Activated T-cell treated with anti-CD3 and anti-CD28 coated beads for 4 hours (primary cell): ENCODE data around the gene PODNL1.
"Not testable (repeated sequence)": the region's sequence is repeated elsewhere in the genome, so short reads cannot be mapped to it uniquely, and the experiment has no call there.

Experiments
- DNase-seq: peaks from one replicate; pipeline ENCODE4 v3.0.0-alpha.2; 2020

The PODNL1 gene, protein sequence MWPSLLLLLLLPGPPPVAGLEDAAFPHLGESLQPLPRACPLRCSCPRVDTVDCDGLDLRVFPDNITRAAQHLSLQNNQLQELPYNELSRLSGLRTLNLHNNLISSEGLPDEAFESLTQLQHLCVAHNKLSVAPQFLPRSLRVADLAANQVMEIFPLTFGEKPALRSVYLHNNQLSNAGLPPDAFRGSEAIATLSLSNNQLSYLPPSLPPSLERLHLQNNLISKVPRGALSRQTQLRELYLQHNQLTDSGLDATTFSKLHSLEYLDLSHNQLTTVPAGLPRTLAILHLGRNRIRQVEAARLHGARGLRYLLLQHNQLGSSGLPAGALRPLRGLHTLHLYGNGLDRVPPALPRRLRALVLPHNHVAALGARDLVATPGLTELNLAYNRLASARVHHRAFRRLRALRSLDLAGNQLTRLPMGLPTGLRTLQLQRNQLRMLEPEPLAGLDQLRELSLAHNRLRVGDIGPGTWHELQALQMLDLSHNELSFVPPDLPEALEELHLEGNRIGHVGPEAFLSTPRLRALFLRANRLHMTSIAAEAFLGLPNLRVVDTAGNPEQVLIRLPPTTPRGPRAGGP

GRCh38 chr19:13938301-13939064, at the start of gene PODNL1:
Gene PODNL1 (minus strand): TSS chr19:13938417. CDS start chr19:13938181, 236 bp downstream.
- DNase-seq = no peak

DNA sequence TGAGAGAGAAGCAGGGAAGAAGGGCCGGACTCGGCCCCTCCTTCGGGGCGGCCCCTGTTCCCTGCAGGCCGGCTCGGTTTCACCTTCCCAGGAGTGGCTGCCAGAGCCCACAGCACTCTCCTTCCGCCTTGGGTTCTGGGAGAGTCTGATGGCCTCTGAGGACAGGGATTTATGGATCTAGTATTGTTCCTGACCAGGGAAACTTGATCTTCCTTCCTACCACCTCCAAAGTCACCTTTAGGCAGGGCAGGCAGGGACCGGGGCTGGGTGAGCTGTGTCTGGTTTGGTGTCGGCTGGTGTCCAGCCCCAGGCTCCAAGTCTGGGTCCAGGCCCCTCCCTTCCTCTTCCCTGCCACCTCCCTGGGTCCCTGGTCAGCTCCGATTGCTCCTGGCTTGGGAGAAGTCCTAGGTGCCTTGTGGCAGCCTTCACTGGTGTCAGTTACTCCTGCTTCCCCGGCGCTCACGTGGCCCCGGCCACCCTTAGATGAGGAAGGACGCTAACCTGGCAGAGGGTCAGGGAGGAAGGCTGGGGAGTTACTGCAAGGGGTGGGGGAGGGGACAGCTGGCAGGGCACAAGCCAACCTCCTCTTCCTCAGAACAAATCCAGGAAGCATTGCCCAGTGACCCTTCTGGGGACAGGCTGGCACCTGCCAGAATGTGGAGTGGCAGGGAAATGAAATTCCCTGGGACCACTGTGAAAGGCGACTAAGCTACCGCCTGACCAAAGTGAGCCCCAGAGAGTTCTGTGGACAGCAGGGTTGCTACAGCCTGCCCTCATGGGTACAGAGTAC, 49.1 kb upstream of the PODNL1 start:
- no peak for DNase-seq

GRCh38 chr19:13986348-13986904, 48.2 kb upstream of the PODNL1 start:
- peak; percentile 96 for DNase-seq

GRCh38 chr19:13985771-13986347, 47.6 kb upstream of the PODNL1 start:
- DNase-seq = no peak

DNA sequence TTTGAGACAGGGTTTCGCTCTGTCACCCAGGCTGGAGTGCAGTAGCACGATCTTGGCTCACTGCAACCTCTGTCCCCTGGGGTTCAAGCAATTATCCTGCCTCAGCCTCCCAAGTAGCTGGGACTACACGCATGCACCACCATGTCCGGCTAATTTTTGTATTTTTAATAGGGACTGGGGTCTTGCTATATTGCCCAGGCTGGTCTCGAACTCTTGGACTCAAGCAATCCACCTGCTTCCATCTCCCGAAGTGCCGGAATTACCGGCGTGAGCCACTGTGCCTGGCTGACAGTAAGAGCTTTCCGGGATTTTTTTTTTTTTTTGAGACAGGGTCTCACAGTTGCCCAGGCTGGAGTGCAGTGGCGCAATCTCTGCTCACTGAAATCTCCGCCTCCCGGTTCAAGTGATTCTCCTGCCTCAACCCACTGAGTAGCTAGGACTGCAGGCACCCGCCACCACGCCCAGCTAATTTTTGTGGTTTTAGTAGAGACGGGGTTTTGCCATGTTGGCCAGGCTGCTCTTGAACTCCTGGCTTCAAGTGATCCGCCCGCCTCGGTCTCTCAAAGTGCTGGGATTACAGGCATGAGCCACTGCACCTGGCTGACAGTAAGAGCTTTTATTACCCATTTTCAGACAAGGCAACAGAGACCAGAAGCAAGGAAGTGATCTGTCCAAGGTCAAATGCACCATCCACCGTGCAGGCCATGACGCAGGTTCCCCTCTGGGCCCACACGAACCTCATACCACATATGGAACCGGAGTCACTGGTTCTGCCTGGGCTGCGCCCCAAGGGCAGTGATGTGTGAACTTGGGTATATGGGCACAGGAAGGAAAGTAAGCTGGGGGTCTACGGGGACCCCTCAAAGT, 46.9 kb upstream of the PODNL1 start:
- DNase-seq = no peak

- DNase-seq = no peak
Measured at GRCh38 chr19:13984186-13984585, 46.0 kb upstream of the PODNL1 start.

- no peak for DNase-seq
Measured at GRCh38 chr19:13983213-13983889, 45.1 kb upstream of the PODNL1 start.

DNA sequence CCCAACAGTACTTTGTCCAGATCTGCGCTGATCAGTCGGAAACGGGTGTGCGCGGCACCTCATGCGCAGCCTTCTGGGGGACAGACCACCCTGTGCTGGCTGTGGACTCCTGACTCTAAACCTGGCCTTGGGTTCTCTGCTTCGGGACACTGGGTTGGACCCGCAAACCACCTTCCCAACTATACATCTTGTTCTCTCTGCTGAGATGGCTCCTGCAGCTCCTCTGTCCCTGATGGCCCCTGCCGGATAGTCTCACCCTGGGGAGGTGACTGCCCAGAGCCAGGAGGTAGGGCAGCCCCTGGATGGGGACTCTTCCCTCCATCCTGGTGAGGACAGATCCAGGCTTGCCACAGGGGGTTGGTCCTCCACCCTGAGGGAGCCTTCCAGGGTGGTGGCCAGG, 44.6 kb upstream of the PODNL1 start:
- no peak for DNase-seq

DNA sequence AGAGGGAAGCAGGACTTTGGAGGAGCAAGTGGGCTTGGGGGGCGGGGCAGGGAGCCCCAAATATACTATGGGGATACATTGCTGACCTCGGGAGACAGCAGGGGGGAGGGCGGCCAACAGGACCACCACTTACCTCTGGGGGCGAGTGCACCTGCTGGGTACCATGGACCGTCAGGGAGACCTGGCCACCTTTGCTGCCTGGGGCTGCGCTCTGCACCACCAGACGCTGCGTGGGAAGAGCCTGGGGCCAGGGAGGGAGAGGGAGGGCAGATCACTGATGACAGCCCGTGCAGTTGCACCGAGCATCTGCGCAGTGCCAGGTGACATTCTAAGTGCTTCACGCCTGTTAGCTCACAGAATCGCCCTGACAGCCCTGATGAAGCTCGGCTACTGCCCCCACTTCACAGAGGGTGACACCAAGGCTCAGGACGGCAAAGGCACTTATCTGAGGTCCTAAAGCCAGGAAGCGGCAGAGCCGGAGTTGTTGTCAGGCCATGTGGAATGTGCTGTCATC, 43.8 kb upstream of the PODNL1 start:
- no peak for DNase-seq

DNA sequence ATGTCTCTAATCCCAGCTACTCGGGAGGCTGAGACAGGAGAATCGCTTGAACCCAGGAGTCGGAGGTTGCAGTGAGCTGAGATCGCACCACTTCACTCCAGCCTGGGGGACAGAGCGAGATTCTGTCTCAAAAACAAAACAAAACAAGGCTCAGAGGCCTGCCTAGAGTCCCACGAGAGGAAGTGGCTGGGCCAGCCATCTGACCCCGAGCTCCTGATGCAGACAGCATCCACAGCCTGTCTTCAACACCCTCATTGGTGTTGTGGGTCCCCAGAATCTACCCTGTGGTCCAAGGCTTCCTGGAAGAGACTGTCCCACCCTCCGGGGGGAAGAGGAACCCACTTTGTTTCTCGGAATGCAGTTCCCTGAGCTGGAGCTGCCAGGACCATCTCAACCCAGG, 43.2 kb upstream of the PODNL1 start:
- DNase-seq = no peak

- no peak for DNase-seq
Measured at GRCh38 chr19:13981021-13981420, 42.8 kb upstream of the PODNL1 start.

DNA sequence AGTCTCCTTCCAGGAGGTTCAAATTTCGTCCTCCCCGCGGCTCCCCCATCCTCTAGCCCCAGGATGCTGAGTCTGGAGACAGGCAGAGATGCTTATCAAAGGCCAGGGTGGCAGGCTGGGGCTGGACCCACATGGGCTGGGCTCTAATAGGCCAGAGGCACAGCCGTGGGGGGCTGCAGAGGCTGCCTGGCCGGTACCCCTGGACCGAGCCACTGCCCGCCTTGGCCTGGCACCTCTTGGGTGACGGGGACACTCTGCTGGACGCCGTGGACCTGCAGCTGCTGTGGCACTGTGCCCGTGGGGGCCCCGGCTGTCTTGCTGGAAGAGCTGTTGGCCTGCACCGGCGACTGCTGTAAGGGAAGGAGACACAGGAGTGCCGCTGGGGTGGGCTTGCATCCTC, 42.1 kb upstream of the PODNL1 start:
- no peak for DNase-seq

DNA sequence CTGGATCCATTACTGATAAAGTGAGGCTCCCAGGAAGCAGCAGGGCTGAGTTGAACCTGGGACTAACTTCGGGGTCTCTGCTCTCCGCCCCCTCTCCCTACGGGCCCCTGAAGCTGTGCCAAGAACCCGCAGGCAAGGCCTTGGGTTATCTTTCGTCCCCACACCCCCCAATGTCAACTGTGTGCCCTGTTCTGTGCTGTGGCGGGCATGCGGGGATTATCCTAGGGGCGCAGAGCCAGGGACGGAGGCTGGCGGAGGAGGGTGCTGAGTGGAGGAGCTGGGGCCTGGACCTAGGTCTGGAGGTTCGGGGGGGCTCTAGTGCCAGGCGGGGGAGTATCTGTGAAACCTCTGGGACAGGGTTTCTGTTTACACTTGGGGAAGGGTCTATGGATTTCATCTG, 41.5 kb upstream of the PODNL1 start:
- DNase-seq = no peak

GRCh38 chr19:13979244-13979615, 41.0 kb upstream of the PODNL1 start:
- no peak for DNase-seq

DNA sequence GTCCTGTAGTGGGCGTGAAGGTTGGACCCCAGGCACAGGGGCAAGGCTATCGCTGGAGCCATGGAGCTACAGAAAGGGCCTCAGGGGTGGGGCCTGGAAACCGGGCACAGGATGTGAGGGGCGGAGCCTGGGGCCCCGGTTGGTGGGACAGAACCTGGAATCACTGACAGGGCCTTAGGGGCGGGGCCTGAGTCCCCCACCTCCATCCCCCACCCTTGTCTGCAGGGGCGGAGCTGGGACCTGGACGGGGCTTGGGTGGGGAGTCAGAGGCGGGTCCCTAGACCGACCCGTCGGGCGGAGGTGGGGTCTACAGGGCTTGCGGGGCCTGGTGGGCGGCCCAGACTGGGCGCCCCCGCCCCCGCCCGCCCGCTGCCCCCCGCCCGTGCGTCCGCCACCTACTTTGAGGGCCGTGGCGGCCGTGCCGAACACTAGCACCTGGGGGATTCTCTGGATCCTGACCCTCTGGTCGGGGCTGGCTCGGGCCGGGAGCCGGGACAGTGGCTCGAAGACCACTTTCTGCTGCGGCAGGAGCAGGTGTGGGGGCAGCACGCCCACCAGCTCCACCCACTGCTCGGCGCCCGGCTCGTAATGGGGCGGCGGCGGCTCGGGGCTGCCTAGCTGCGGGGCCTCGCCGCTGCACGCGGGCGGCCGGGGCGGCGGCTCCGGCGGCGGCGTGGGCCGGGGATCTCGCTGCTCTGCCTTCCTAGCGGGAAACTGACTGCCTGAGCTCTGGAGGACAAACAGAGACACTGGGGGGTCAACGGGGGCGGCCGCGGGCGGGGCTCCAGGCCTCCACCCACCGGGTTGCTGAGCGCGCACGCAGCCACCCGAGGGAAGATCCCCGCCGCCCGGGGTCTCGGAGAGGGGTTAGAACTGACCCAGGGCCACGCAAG, 40.4 kb upstream of the PODNL1 start:
- DNase-seq = no peak

DNA sequence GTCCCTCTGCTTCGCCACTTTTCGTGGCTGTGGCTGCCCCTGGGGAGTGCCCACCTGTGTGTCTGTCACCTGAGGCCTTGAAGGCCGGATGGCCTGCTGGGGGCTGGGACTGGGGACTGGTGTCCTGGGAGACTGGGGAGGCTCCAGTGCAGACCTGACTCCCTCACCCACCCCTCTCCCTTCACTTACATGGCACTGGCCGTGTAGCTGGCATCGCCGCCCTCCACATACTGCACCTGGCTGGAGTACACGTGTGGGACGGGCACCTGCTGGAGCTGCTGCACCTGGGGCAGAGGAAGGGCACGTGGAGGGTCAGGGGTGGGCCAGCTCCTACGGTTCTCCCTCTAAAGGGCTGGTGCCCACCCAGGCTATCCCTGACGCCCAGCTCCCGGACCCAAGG, 39.6 kb upstream of the PODNL1 start:
- DNase-seq = no peak

DNA sequence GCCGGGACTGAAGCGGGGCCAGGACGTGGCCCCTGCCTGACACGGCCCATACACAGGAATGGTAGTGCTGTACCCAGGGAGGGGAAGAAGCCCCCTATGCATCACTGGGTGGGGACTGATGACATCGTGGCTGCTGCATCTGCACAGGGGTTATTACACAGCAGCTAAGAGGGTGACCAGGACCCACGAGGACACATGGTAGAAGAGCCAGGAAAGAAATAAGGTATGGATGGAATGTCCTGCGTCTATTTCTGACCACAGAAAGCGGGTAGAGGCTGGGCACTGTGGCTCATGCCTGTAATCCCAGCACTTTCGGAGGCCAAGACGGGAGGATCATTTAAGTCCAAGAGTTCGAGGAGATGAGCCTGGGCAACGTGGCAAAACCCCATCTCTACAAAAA, 38.2 kb upstream of the PODNL1 start:
- DNase-seq = no peak

DNA sequence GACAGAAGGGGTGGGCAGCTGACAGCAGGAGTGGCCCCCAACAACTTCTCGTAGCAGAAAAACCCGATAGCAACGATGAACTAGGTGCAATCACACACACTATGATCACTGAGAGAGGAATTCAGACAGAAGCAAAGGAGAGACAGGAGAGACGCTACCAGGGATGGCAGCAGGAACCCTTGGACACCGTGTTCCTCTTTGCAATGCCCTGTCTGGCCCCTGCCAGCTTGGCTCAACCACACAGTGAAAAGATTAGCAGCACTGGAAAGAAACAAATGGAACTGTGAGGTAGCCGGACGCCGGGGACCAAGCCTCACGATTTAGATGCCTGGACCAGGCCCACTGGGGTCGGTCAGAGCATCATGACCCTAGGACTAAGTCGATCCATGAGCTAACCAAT, 37.7 kb upstream of the PODNL1 start:
- DNase-seq = no peak

- no peak for DNase-seq
Measured at GRCh38 chr19:13974073-13974472, 35.9 kb upstream of the PODNL1 start.

- DNase-seq = not testable (repeated sequence)
Measured at GRCh38 chr19:13973479-13973878, 35.3 kb upstream of the PODNL1 start.
